Neural cell (in vitro differentiated cells): ENCODE data around the gene NOTCH4. TPM values are rescaled to one million over a fixed set of nuclear protein-coding genes. Genes with fewer than 3 reads are reported as not detected.

ENCODE experiments used
- H2AFZ ChIP-seq: fragments of 200-600, 300-800 bp; sonication (generic), shearing (Covaris generic); 2 replicates; pipeline ENCODE4 v1.6.0; 2014; ENCODE audit warnings: low read depth, mild to moderate bottlenecking, antibody characterized with exemption, low read length, moderate library complexity
- H3F3A ChIP-seq: fragments of 200-600 bp; shearing (Covaris generic); 2 replicates; pipeline ENCODE4 v1.6.1; 2016; ENCODE audit warnings: mild to moderate bottlenecking, moderate library complexity, mixed read lengths, antibody characterized with exemption, low read length; ENCODE audit not compliant: insufficient read depth, poor library complexity, severe bottlenecking
- H3K27ac ChIP-seq: fragments of 200-600, 300-800 bp; sonication (generic), shearing (Covaris generic); 2 replicates; pipeline ENCODE4 v1.5.1; 2014; ENCODE audit warnings: mild to moderate bottlenecking, low read length, moderate library complexity
- H3K27me3 ChIP-seq: fragments of 300-800, 200-600 bp; sonication (generic), shearing (Covaris generic); 2 replicates; pipeline ENCODE4 v1.6.0; 2014; ENCODE audit warnings: mild to moderate bottlenecking, low read depth, low read length, moderate library complexity; ENCODE audit not compliant: insufficient read depth
- H3K36me3 ChIP-seq: fragments of 300-800, 200-600 bp; sonication (generic), shearing (Covaris generic); 2 replicates; pipeline ENCODE4 v1.5.1; 2014; ENCODE audit warnings: mild to moderate bottlenecking, antibody characterized with exemption, low read length, moderate library complexity; ENCODE audit not compliant: insufficient read depth
- H3K4me2 ChIP-seq: fragments of 300-800, 200-600 bp; sonication (generic), shearing (Covaris generic); 2 replicates; pipeline ENCODE4 v1.6.0; 2014; ENCODE audit warnings: mild to moderate bottlenecking, low read length
- H3K4me3 ChIP-seq: fragments of 300-800, 200-600 bp; sonication (generic), shearing (Covaris generic); 2 replicates; pipeline ENCODE4 v1.5.1; 2014; ENCODE audit warnings: mild to moderate bottlenecking, low read length, moderate library complexity
- H3K79me2 ChIP-seq: fragments of 200-600 bp; shearing (Covaris generic); replicated peaks from 2 replicates; pipeline ENCODE4 v1.6.0; 2014; ENCODE audit warnings: mild to moderate bottlenecking, low read length, moderate library complexity; ENCODE audit not compliant: insufficient read depth
- H3K9ac ChIP-seq: fragments of 300-800, 200-600 bp; sonication (generic), shearing (Covaris generic); 2 replicates; pipeline ENCODE4 v1.6.1; 2016; ENCODE audit warnings: mild to moderate bottlenecking, low read length, mixed read lengths
- H3K9me2 ChIP-seq: fragments of 200-600 bp; shearing (Covaris generic); 2 replicates; pipeline ENCODE4 v1.6.1; 2016; ENCODE audit warnings: mild to moderate bottlenecking, low read length, mixed read lengths; ENCODE audit not compliant: insufficient read depth
- H3K9me3 ChIP-seq: fragments of 200-600, 300-800 bp; sonication (generic), shearing (Covaris generic); 2 replicates; pipeline ENCODE4 v1.6.1; 2016; ENCODE audit warnings: mild to moderate bottlenecking, mixed run types, low read length, moderate library complexity, mixed read lengths
- H4K20me1 ChIP-seq: fragments of 200-600 bp; shearing (Covaris generic); 2 replicates; pipeline ENCODE4 v1.6.1; 2016; ENCODE audit warnings: mild to moderate bottlenecking, mixed run types; ENCODE audit not compliant: insufficient read depth
- CTCF ChIP-seq: fragments of 450-650 bp; IDR thresholded peaks from 2 replicates; pipeline ENCODE4 v1.5.1; 2014; ENCODE audit warnings: antibody characterized with exemption, mild to moderate bottlenecking, moderate library complexity; ENCODE audit not compliant: poor library complexity, severe bottlenecking
- EP300 ChIP-seq: fragments of 450-650 bp; conservative IDR thresholded peaks from 2 replicates; pipeline ENCODE4 v1.6.1; 2014; ENCODE audit warnings: antibody characterized with exemption, mild to moderate bottlenecking, moderate library complexity; ENCODE audit not compliant: poor library complexity, severe bottlenecking
- EZH2 ChIP-seq: fragments of 200-600, 300-800 bp; shearing (Covaris generic), sonication (generic); IDR thresholded peaks from 2 replicates; pipeline ENCODE4 v1.6.1; 2014; ENCODE audit warnings: antibody characterized with exemption, low read length, borderline replicate concordance, mild to moderate bottlenecking; ENCODE audit not compliant: insufficient read depth, poor library complexity, severe bottlenecking
- MXI1 ChIP-seq: fragments of 450-650 bp; conservative IDR thresholded peaks from 2 replicates; pipeline ENCODE4 v1.6.1; 2014; ENCODE audit warnings: antibody characterized with exemption, mild to moderate bottlenecking; ENCODE audit not compliant: poor library complexity, severe bottlenecking
- POLR2AphosphoS5 ChIP-seq: IDR thresholded peaks from 2 replicates; pipeline ENCODE4 v1.6.1; 2012
- RAD21 ChIP-seq: fragments of 450-650 bp; conservative IDR thresholded peaks from 2 replicates; pipeline ENCODE4 v1.6.1; 2014; ENCODE audit warnings: antibody characterized with exemption, mild to moderate bottlenecking, moderate library complexity
- REST ChIP-seq: IDR thresholded peaks from 2 replicates; pipeline ENCODE4 v1.6.1; 2012; ENCODE audit warnings: borderline replicate concordance
- SMC3 ChIP-seq: fragments of 450-650 bp; conservative IDR thresholded peaks from 2 replicates; pipeline ENCODE4 v1.6.1; 2014; ENCODE audit warnings: antibody characterized with exemption, mild to moderate bottlenecking, moderate library complexity; ENCODE audit not compliant: poor library complexity
- TAF1 ChIP-seq: IDR thresholded peaks from 2 replicates; pipeline ENCODE4 v1.6.1; 2012; ENCODE audit warnings: low read depth
- polyA plus RNA-seq: library from polyadenylated mRNA; depleted of rRNA; stranded (reverse); fragments of >200 nt; gene quantifications from 2 replicates; pipeline ENCODE4 v1.2.3, GENCODE V29; 2014

The NOTCH4 gene
- polyA plus RNA-seq, 1 donor from 2014 or later = 5.5 TPM

GRCh38 chr6:32173051-32173727 is 50.7 kb downstream of the NOTCH4 start:
- no peaks in the 10 kb centered on the region for H4K20me1 ChIP-seq
- H3K4me3 ChIP-seq = peak overlapping the region; percentile 91
- H3K9ac ChIP-seq = peak overlapping the region; percentile 5
- TF ChIP-seq EP300 = no peak
- TF ChIP-seq TAF1 = no peak
- no peak for TF ChIP-seq RAD21
- TF ChIP-seq MXI1 = no peak
- TF ChIP-seq REST = no peak
- TF ChIP-seq POLR2AphosphoS5 = no peak
- TF ChIP-seq CTCF = no peak
- H3K27me3 ChIP-seq = no peaks in the 10 kb centered on the region
- peaks cover 4% of the 10 kb centered on the region for H3F3A ChIP-seq
- H3K36me3 ChIP-seq = no peaks in the 10 kb centered on the region
- peaks cover 32% of the 10 kb centered on the region for H3K79me2 ChIP-seq
- H3K9me2 ChIP-seq = no peaks in the 10 kb centered on the region
- no peaks in the 10 kb centered on the region for H3K9me3 ChIP-seq
- no peak overlapping the region for H3K27ac ChIP-seq
- H3K4me2 ChIP-seq = no peak overlapping the region
- H2AFZ ChIP-seq = no peak overlapping the region

GRCh38 chr6:32171234-32171633 is 52.6 kb downstream of the NOTCH4 start:
- Histone ChIP-seq H3F3A (no peaks in the 10 kb centered on the region), H3K9ac (no peak overlapping the region), H3K4me3 (no peak overlapping the region), H3K79me2 (peaks cover 32% of the 10 kb centered on the region), H3K9me2 (no peaks in the 10 kb centered on the region), H3K36me3 (no peaks in the 10 kb centered on the region), H3K27me3 (no peaks in the 10 kb centered on the region), H3K27ac (no peak overlapping the region), H4K20me1 (no peaks in the 10 kb centered on the region), H2AFZ (no peak overlapping the region), H3K4me2 (no peak overlapping the region), H3K9me3 (no peaks in the 10 kb centered on the region)
- no peak for TF ChIP-seq REST
- TF ChIP-seq SMC3 = no peak
- TF ChIP-seq EP300 = no peak
- no peak for TF ChIP-seq RAD21
- TF ChIP-seq EZH2 = no peak
- TF ChIP-seq MXI1 = no peak
- no peak for TF ChIP-seq CTCF
- TF ChIP-seq TAF1 = no peak
- no peak for TF ChIP-seq POLR2AphosphoS5
